NCI-H2107 treated with DMSO at 0.1 percent for 48 hours (cell line): ENCODE results near the gene SLCO6A1.
A peak's percentile ranks its signal among the peaks of the same experiment; 100 is the strongest.

ENCODE experiments used
- DNase-seq: peaks from one replicate; lab custom pipeline; 2025; ENCODE audit not compliant: unreplicated experiment; lab: John Stamatoyannopoulos, UW

The SLCO6A1 gene

GRCh38 chr5:102481054-102481715 is 17.6 kb downstream of the SLCO6A1 start:
- DNase-seq = no peak

GRCh38 chr5:102453716-102454115 is 45.1 kb downstream of the SLCO6A1 start:
- DNase-seq = no peak

- no peak for DNase-seq
Measured at GRCh38 chr5:102451082-102451481, 47.7 kb downstream of the SLCO6A1 start.

- DNase-seq = no peak
Measured at GRCh38 chr5:102450313-102450990, 48.3 kb downstream of the SLCO6A1 start.

GRCh38 chr5:102433473-102433872 is 65.3 kb downstream of the SLCO6A1 start:
- DNase-seq = no peak

- DNase-seq = no peak
Measured at GRCh38 chr5:102421647-102422046, 77.2 kb downstream of the SLCO6A1 start.

GRCh38 chr5:102418531-102418930 is 80.3 kb downstream of the SLCO6A1 start:
- no peak for DNase-seq

GRCh38 chr5:102414448-102414847 is 84.4 kb downstream of the SLCO6A1 start:
- DNase-seq = no peak

- no peak for DNase-seq
Measured at GRCh38 chr5:102388235-102388634, 110.6 kb downstream of the SLCO6A1 start.

- no peak for DNase-seq
Measured at GRCh38 chr5:102385365-102385764, 113.4 kb downstream of the SLCO6A1 start.

- DNase-seq = no peak
Measured at GRCh38 chr5:102380174-102380573, 118.6 kb downstream of the SLCO6A1 start.

GRCh38 chr5:102375876-102376275 is 122.9 kb downstream of the SLCO6A1 start:
- DNase-seq = no peak

GRCh38 chr5:102375272-102375671 is 123.5 kb downstream of the SLCO6A1 start:
- no peak for DNase-seq

- DNase-seq = no peak
Measured at GRCh38 chr5:102368392-102368791, 130.4 kb downstream of the SLCO6A1 start.

- peak; percentile 42 for DNase-seq
Measured at GRCh38 chr5:102341681-102342288, 157.0 kb downstream of the SLCO6A1 start.

- DNase-seq = no peak
Measured at GRCh38 chr5:102324714-102325113, 174.1 kb downstream of the SLCO6A1 start.
